Measurements from ENCODE around the gene ACAD9. TPM values are rescaled to one million over a fixed set of nuclear protein-coding genes. Genes with fewer than 3 reads are reported as not detected.

The ACAD9 gene
- polyA plus RNA-seq, 3 donors = 21.9 to 27.7 (median 25.6) TPM

GRCh38 chr3:128956440-128956839 lies 77.0 kb downstream of the ACAD9 start:
- intact Hi-C loops (cut with micrococcal nuclease) = no loop called here
- Histone ChIP-seq H3K4me1 (ENCODE audit: control insufficient read depth in 1 of 2, insufficient read depth in 2 of 2, low read length in 2 of 2) (no peaks in the 10 kb centered on the region), H3K4me3 (replicated peaks in 1 of 3; ENCODE audit: low read depth in 2 of 3, low read length in 3 of 3) (no peak overlapping the region), H3K36me3 (replicated peaks in 1 of 2; ENCODE audit: control insufficient read depth in 1 of 2, insufficient read depth in 2 of 2, low read length in 2 of 2) (no peaks in the 10 kb centered on the region), H2AFZ (ENCODE audit: insufficient read depth, low read depth, low read length, poor library complexity, severe bottlenecking) (no peak overlapping the region), H3K9me3 (replicated peaks in 1 of 2; ENCODE audit: control insufficient read depth in 1 of 2, insufficient read depth in 1 of 2, low read length in 2 of 2) (peaks cover 0 to 4% of the 10 kb centered on the region in 2 donors), H3K9ac (ENCODE audit: insufficient read depth, low read length, poor library complexity, severe bottlenecking) (no peak overlapping the region), H3K4me2 (replicated peaks; ENCODE audit: extremely low read depth, low read length, poor library complexity, severe bottlenecking) (no peak overlapping the region), H3K79me2 (ENCODE audit: insufficient read depth, low read length) (no peaks in the 10 kb centered on the region), H4K20me1 (ENCODE audit: insufficient read depth, low read length) (no peaks in the 10 kb centered on the region), H3K27me3 (ENCODE audit: control insufficient read depth in 2 of 2, insufficient read depth in 2 of 2, low read length in 2 of 2) (no peaks in the 10 kb centered on the region), H3K27ac (ENCODE audit: low read depth in 1 of 2, low read length in 2 of 2) (no peak overlapping the region)
- Mint-ChIP-seq H3K9me3 (peaks cover 2 to 15% (median 9%) of the 10 kb centered on the region in 7 donors), H3K27me3 (ENCODE audit: low read depth in 3 of 3) (peaks cover 7 to 8% (median 7%) of the 10 kb centered on the region in 3 donors), H3K36me3 (no peaks in the 10 kb centered on the region), H3K4me1 (no peaks in the 10 kb centered on the region), H3K4me3 (no peak overlapping the region), H3K27ac (no peak overlapping the region)
- TF ChIP-seq CTCF (IDR thresholded peaks at IDR 0.05) = no peak
- 100% methylated on average over 2 of the region's 2 CpGs for WGBS (ENCODE audit: insufficient coverage)
- DNase-seq = no peak

Small RNA genes within 50 kb of the gene (small RNA-seq; reads per million reads assigned to genes)
- not detected for gene AC112484.4 (ENCODE audit: insufficient read length, low read depth)

Other genes starting within 250 kb of the ACAD9 start
- 100 to 1,000 TPM; 112 to 375 (median 354) TPM for gene RPN1, start 228.8 kb upstream of the ACAD9 start, polyA plus RNA-seq
- 100 to 1,000 TPM; 192 to 261 (median 223) TPM for gene RAB7A, start 153.4 kb upstream of the ACAD9 start, polyA plus RNA-seq
- gene CFAP92, start 114.5 kb downstream of the ACAD9 start, polyA plus RNA-seq = under 1 TPM; 0.12 to 0.50 (median 0.19) TPM
- under 1 TPM in 2 of 3 donors, not detected in 1; 0.11 to 0.15 TPM for gene EFCC1, start 121.7 kb downstream of the ACAD9 start, polyA plus RNA-seq
- 1 to 10 TPM in 1 of 3 donors, under 1 TPM in 1, not detected in 1; 0.74 to 2.7 TPM for gene GP9, start 181.2 kb downstream of the ACAD9 start, polyA plus RNA-seq
- 10 to 100 TPM in 1 of 3 donors, 1 to 10 TPM in 2; 7.1 to 15.5 (median 8.5) TPM for gene RAB43, start 242.2 kb downstream of the ACAD9 start, polyA plus RNA-seq